GM12878 (cell line): ENCODE data around the gene DMAC2. TPM values are rescaled to one million over a fixed set of nuclear protein-coding genes. Genes with fewer than 3 reads are reported as not detected.

Source experiments
- ATAC-seq: fragments of 200-7000 bp; cut with Tn5 transposase; 3 replicates; pipeline ENCODE4 v1.9.1; 2020; ENCODE audit warnings: mild to moderate bottlenecking, moderate library complexity
- BruUV-seq: library from RNA; stranded (reverse); fragments of 400-500 nt; replicated peaks from 2 replicates; lab custom pipeline; 2021; lab: Mats Ljungman, UMichigan
- CTCF ChIA-PET: fragments of 300-600 bp; sonication (Branson Sonifier 250); formaldehyde crosslinking; extraction: SDS; loops from one replicate; lab custom pipeline; 2021; ENCODE audit warnings: inconsistent platforms; lab: Yijun Ruan, JAX
- POLR2A ChIA-PET: fragments of 350-600 bp; formaldehyde crosslinking; extraction: SDS; loops from one replicate; lab custom pipeline; 2021; ENCODE audit warnings: inconsistent platforms; lab: Charles Lee
- RAD21 ChIA-PET: fragments of 300-600 bp; sonication (Branson Sonifier 250); formaldehyde crosslinking; loops from one replicate; lab custom pipeline; 2023; ENCODE audit warnings: antibody characterized with exemption; ENCODE audit not compliant: unreplicated experiment; lab: Charles Lee
- SMC1A ChIA-PET: fragments of 300-600 bp; sonication (Branson Sonifier 250); formaldehyde crosslinking; loops from one replicate; lab custom pipeline; 2023; ENCODE audit not compliant: unreplicated experiment, uncharacterized antibody; lab: Charles Lee
- DNase-seq: peaks from one replicate; pipeline ENCODE4 v3.0.0-alpha.2; 2011; ENCODE audit warnings: low read depth, low spot score
- FAIRE-seq: peaks from 3 replicates; lab custom pipeline; 2011; peaks lifted over from hg19 to GRCh38; lab: Jason Lieb, UNC
- H2AFZ ChIP-seq: 2 replicates; pipeline ENCODE4 v1.6.0; 2011; ENCODE audit warnings: low read depth, low read length, control low read depth; ENCODE audit not compliant: control insufficient read depth
- H3K27ac ChIP-seq: 2 replicates; pipeline ENCODE4 v1.5.1; 2011; ENCODE audit warnings: control low read depth; ENCODE audit not compliant: control insufficient read depth, insufficient read depth
- H3K27me3 ChIP-seq, 2 experiments: replicated peaks in 1 of 2; 2 replicates each; pipeline versions ENCODE4 v1.6.0 to v1.6.1; 2011; ENCODE audit warnings: low read length in 1 of 2; ENCODE audit not compliant: control insufficient read depth in 2 of 2, insufficient read depth in 2 of 2
- H3K36me3 ChIP-seq, 2 experiments: 2 replicates each; pipeline ENCODE4 v1.5.1; 2011; ENCODE audit warnings: low read length in 1 of 2; ENCODE audit not compliant: control insufficient read depth in 2 of 2, insufficient read depth in 2 of 2
- H3K4me1 ChIP-seq: 2 replicates; pipeline ENCODE4 v1.6.1; 2011; ENCODE audit warnings: mild to moderate bottlenecking, low read length, moderate library complexity, mixed read lengths; ENCODE audit not compliant: control insufficient read depth, insufficient read depth
- H3K4me2 ChIP-seq: 2 replicates; pipeline ENCODE4 v1.6.0; 2011; ENCODE audit warnings: control low read depth; ENCODE audit not compliant: control insufficient read depth, insufficient read depth
- H3K4me3 ChIP-seq: fragments of 200-600 bp; sonication (generic); 2 replicates; pipeline ENCODE4 v1.5.1; 2016
- H3K79me2 ChIP-seq: 2 replicates; pipeline ENCODE4 v1.6.0; 2011; ENCODE audit warnings: low read length; ENCODE audit not compliant: control insufficient read depth, insufficient read depth
- H3K9ac ChIP-seq: 2 replicates; pipeline ENCODE4 v1.8.0; 2011; ENCODE audit warnings: low read length, control low read depth, mixed read lengths; ENCODE audit not compliant: control insufficient read depth, insufficient read depth
- H3K9me3 ChIP-seq: replicated peaks from 3 replicates; pipeline ENCODE4 v1.5.1; 2011; ENCODE audit warnings: mild to moderate bottlenecking, low read length; ENCODE audit not compliant: control insufficient read depth, insufficient read depth
- H4K20me1 ChIP-seq: 2 replicates; pipeline ENCODE4 v1.6.0; 2011; ENCODE audit not compliant: control insufficient read depth, insufficient read depth
- BCL3 ChIP-seq: IDR thresholded peaks from 2 replicates; pipeline ENCODE4 v1.6.1; 2011; ENCODE audit warnings: borderline replicate concordance, low read depth, mild to moderate bottlenecking, moderate library complexity, low read length; ENCODE audit not compliant: insufficient read depth, poor library complexity, severe bottlenecking
- CBX3 ChIP-seq: fragments of 200-600 bp; sonication (generic); IDR thresholded peaks from 2 replicates; pipeline ENCODE4 v1.6.1; 2016; ENCODE audit warnings: low read depth, borderline replicate concordance
- CEBPB ChIP-seq, 2 experiments: fragments of 150-350 bp in 1 of 2; IDR thresholded peaks; 2 replicates each; pipeline ENCODE4 v1.6.1; 2012 to 2014; ENCODE audit warnings: low read depth in 2 of 2, low read length in 2 of 2, borderline replicate concordance in 1 of 2, inconsistent platforms in 1 of 2
- CHD2 ChIP-seq: IDR thresholded peaks from 2 replicates; pipeline ENCODE4 v1.6.1; 2011; ENCODE audit warnings: low read depth, low read length, improper control_type of control experiment, borderline replicate concordance
- CREB1 ChIP-seq: IDR thresholded peaks from 2 replicates; pipeline ENCODE4 v1.6.1; 2012; ENCODE audit warnings: low read depth, mild to moderate bottlenecking, inconsistent platforms
- CREM ChIP-seq: IDR thresholded peaks from 2 replicates; pipeline ENCODE4 v1.6.1; 2014; ENCODE audit warnings: antibody characterized with exemption, low read depth
- HCFC1 ChIP-seq: fragments of 150-350 bp; IDR thresholded peaks from 2 replicates; pipeline ENCODE4 v1.6.1; 2014; ENCODE audit warnings: low read length
- HDAC2 ChIP-seq: fragments of 200-600 bp; sonication (generic); IDR thresholded peaks from 2 replicates; pipeline ENCODE4 v1.6.1; 2017
- IRF5 ChIP-seq: fragments of 450-650 bp; IDR thresholded peaks from 2 replicates; pipeline ENCODE4 v1.6.1; 2017; ENCODE audit warnings: borderline replicate concordance
- KDM1A ChIP-seq: fragments of 200-600 bp; sonication (generic); IDR thresholded peaks from 2 replicates; pipeline ENCODE4 v1.6.1; 2016; ENCODE audit warnings: borderline replicate concordance
- NFYA ChIP-seq: IDR thresholded peaks from 2 replicates; pipeline ENCODE4 v1.6.1; 2011; ENCODE audit warnings: low read depth, mild to moderate bottlenecking, low read length, improper control_type of control experiment, borderline replicate concordance
- PAX8 ChIP-seq: fragments of 450-650 bp; IDR thresholded peaks from 2 replicates; pipeline ENCODE4 v1.6.1; 2017; ENCODE audit warnings: mild to moderate bottlenecking, moderate library complexity
- PBX3 ChIP-seq: IDR thresholded peaks from 2 replicates; pipeline ENCODE4 v1.6.1; 2011; ENCODE audit warnings: mild to moderate bottlenecking, low read depth, low read length, moderate library complexity; ENCODE audit not compliant: insufficient replicate concordance
- PKNOX1 ChIP-seq: fragments of 450-650 bp; IDR thresholded peaks from 2 replicates; pipeline ENCODE4 v1.6.1; 2016; ENCODE audit warnings: mild to moderate bottlenecking
- RUNX3 ChIP-seq: IDR thresholded peaks from 2 replicates; pipeline ENCODE4 v1.6.1; 2012; ENCODE audit warnings: low read length, inconsistent platforms
- SUZ12 ChIP-seq: fragments of 200-600 bp; sonication (generic); IDR thresholded peaks from one replicate; pipeline ENCODE4 v1.6.1; 2018; ENCODE audit warnings: antibody characterized with exemption, mild to moderate bottlenecking; ENCODE audit not compliant: unreplicated experiment
- ZNF274 ChIP-seq: IDR thresholded peaks from one replicate; pipeline ENCODE4 v1.8.0; 2011; ENCODE audit not compliant: insufficient read length, insufficient read depth
- ZNF622 ChIP-seq: fragments of 450-650 bp; IDR thresholded peaks from 2 replicates; pipeline ENCODE4 v1.6.1; 2017; ENCODE audit warnings: mild to moderate bottlenecking, inconsistent platforms
- ZZZ3 ChIP-seq: IDR thresholded peaks from 2 replicates; pipeline ENCODE4 v1.6.1; 2011; ENCODE audit warnings: low read depth; ENCODE audit not compliant: control insufficient read depth, insufficient read length
- WGBS: methylation state at CpG from one replicate; pipeline ENCODE4 v1.1.6; 2016; ENCODE audit warnings: low lambda C conversion rate; ENCODE audit not compliant: insufficient replicate concordance, insufficient coverage; ENCODE audit errors: missing lambda C conversion rate; 5-methylcytosine and 5-hydroxymethylcytosine counted together
- in situ Hi-C: fragments of 300-500 bp; cut with MboI; formaldehyde crosslinking; loops from 9 replicates; pipeline ENCODE4 v1.14.3; 2018; ENCODE audit warnings: mixed read lengths
- intact Hi-C: fragments of 100-400 bp; cut with micrococcal nuclease; formaldehyde crosslinking; loops from one replicate; pipeline ENCODE4 v1.14.2; 2022; ENCODE audit not compliant: unreplicated experiment
- polyA plus RNA-seq, 11 experiments: library from polyadenylated mRNA; depleted of rRNA in 4 of 11; unstranded in 6 of 11; stranded (reverse) in 5 of 11; fragments of >200 nt; fragmentation: Nextera tagmentation in 4 of 11; fragmentation: Illumina TruSeq in 1 of 11; extraction: Ambion mirVana in 4 of 11; extraction: Trizol in 1 of 11; gene quantifications; 1 replicate in 1 of 11; 2 replicates in 10 of 11; pipeline versions ENCODE4 v1.2.1 to v1.2.3, GENCODE V29; 2011 to 2016; ENCODE audit warnings: inconsistent platforms in 2 of 11, missing spikeins in 2 of 11, low read depth in 1 of 11
- total RNA-seq, 4 experiments: library from RNA; depleted of rRNA in 3 of 4; stranded (reverse); fragments of >200 nt in 3 of 4; fragmentation: Illumina TruSeq in 1 of 4; extraction: Trizol in 1 of 4; gene quantifications; 2 replicates each; pipeline versions ENCODE4 v1.2.1 to v1.2.3, GENCODE V29; 2013 to 2021
- TF ChIP-seq, protein P1 (sequence below): fragments of 450-650 bp; IDR thresholded peaks from 2 replicates; pipeline ENCODE4 v1.6.1; 2017; ENCODE audit warnings: mild to moderate bottlenecking

Gene DMAC2
- total and polyA plus RNA-seq, 10 of the 15 experiments (the other 5 are each of a cell fraction or from before 2014, with no cell fraction given), result 10.8 to 57.2 (median 42.7) TPM

GRCh38 chr19:41480336-41480735, 40.6 kb upstream of the DMAC2 start:
- FAIRE-seq, result no peak
- CTCF ChIA-PET, result no interaction called here
- in situ Hi-C loops, result no loop called here

More at GRCh38 chr19:41480336-41480735, 40.6 kb upstream of the DMAC2 start:
- no TSS peak for BruUV-seq
- TF ChIP-seq BCL3 (no peak), PBX3 (no peak), RUNX3 (no peak), KDM1A (no peak), SUZ12 (no peak), CBX3 (no peak), PAX8 (no peak), CHD2 (no peak), CEBPB (IDR thresholded peaks at IDR 0.05; ENCODE audit: borderline replicate concordance in 1 of 2, low read depth in 2 of 2, low read length in 2 of 2) (no peak), HCFC1 (no peak), PKNOX1 (no peak), NFYA (no peak), CREM (no peak), HDAC2 (no peak), ZNF622 (no peak), ZZZ3 (no peak), ZNF274 (no peak), CREB1 (no peak), IRF5 (no peak)
- TF ChIP-seq, protein P1, sequence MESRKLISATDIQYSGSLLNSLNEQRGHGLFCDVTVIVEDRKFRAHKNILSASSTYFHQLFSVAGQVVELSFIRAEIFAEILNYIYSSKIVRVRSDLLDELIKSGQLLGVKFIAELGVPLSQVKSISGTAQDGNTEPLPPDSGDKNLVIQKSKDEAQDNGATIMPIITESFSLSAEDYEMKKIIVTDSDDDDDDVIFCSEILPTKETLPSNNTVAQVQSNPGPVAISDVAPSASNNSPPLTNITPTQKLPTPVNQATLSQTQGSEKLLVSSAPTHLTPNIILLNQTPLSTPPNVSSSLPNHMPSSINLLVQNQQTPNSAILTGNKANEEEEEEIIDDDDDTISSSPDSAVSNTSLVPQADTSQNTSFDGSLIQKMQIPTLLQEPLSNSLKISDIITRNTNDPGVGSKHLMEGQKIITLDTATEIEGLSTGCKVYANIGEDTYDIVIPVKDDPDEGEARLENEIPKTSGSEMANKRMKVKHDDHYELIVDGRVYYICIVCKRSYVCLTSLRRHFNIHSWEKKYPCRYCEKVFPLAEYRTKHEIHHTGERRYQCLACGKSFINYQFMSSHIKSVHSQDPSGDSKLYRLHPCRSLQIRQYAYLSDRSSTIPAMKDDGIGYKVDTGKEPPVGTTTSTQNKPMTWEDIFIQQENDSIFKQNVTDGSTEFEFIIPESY, result no peak
- H3K4me1 ChIP-seq, result peaks cover 3% of the 10 kb centered on the region; the same call in 1 of the 2 replicates
- H2AFZ ChIP-seq, result no peak overlapping the region
- ChIA-PET POLR2A (no interaction called here), RAD21 (no interaction called here), SMC1A (no interaction called here)
- H3K4me3 ChIP-seq, result no peak overlapping the region
- ATAC-seq, result no peak
- no peak overlapping the region for H3K4me2 ChIP-seq
- H3K9ac ChIP-seq, result no peak overlapping the region
- H3K9me3 ChIP-seq, result peaks cover 2% of the 10 kb centered on the region; the same call in 1 of the 3 replicates
- H3K27ac ChIP-seq, result no peak overlapping the region
- intact Hi-C loops, result no loop called here
- 50% methylated on average over 12 of the region's 12 CpGs for WGBS
- peaks cover 0 to 6% of the 10 kb centered on the region in 2 experiments; a peak in 3 of 4 replicates for H3K27me3 ChIP-seq
- no peaks in the 10 kb centered on the region for H3K79me2 ChIP-seq
- no peaks in the 10 kb centered on the region for H3K36me3 ChIP-seq
- no peaks in the 10 kb centered on the region for H4K20me1 ChIP-seq
- DNase-seq, result no peak
